Stimulated activated CD8-positive, alpha-beta memory T cell treated with anti-CD3 and anti-CD28 coated beads, Interleukin-15, amount 100 ng/mL, for 1 hour (primary cell): ENCODE results near the gene B4GALNT4.
A peak's percentile ranks its signal among the peaks of the same experiment; 100 is the strongest.
"Not testable (repeated sequence)": the region's sequence is repeated elsewhere in the genome, so short reads cannot be mapped to it uniquely, and the experiment has no call there.

Source experiments
- DNase-seq: peaks from one replicate; pipeline ENCODE4 v3.0.0-alpha.2; 2020; ENCODE audit warnings: low read depth

B4GALNT4 gene

GRCh38 chr11:335779-336658 lies 33.3 kb upstream of the B4GALNT4 start:
- DNase-seq = no peak

GRCh38 chr11:336659-337198 lies 32.6 kb upstream of the B4GALNT4 start:
- no peak for DNase-seq

- DNase-seq = no peak
These were observed 31.6 kb upstream of the B4GALNT4 start for GRCh38 chr11:337711-338110.

- DNase-seq = no peak
These were observed 29.3 kb upstream of the B4GALNT4 start for GRCh38 chr11:339963-340362.

- no peak for DNase-seq
These were observed 28.5 kb upstream of the B4GALNT4 start for GRCh38 chr11:340539-341512.

- no peak for DNase-seq
These were observed 27.0 kb upstream of the B4GALNT4 start for GRCh38 chr11:342328-342727.

- no peak for DNase-seq
These were observed 24.3 kb upstream of the B4GALNT4 start for GRCh38 chr11:344836-345578.

- DNase-seq = no peak
These were observed 22.8 kb upstream of the B4GALNT4 start for GRCh38 chr11:346529-346928.

GRCh38 chr11:349270-349954 lies 19.9 kb upstream of the B4GALNT4 start:
- not testable (repeated sequence) for DNase-seq

GRCh38 chr11:350033-350722 lies 19.1 kb upstream of the B4GALNT4 start:
- not testable (repeated sequence) for DNase-seq

GRCh38 chr11:350723-351255 lies 18.5 kb upstream of the B4GALNT4 start:
- no peak for DNase-seq

- no peak for DNase-seq
These were observed 17.9 kb upstream of the B4GALNT4 start for GRCh38 chr11:351411-351810.

- no peak for DNase-seq
These were observed 16.8 kb upstream of the B4GALNT4 start for GRCh38 chr11:352456-353031.

- no peak for DNase-seq
These were observed 16.0 kb upstream of the B4GALNT4 start for GRCh38 chr11:353179-353873.

GRCh38 chr11:355581-356458 lies 13.5 kb upstream of the B4GALNT4 start:
- peak; percentile 68 for DNase-seq

GRCh38 chr11:356610-357009 lies 12.7 kb upstream of the B4GALNT4 start:
- no peak for DNase-seq

- DNase-seq = no peak
These were observed 11.7 kb upstream of the B4GALNT4 start for GRCh38 chr11:357582-357981.

- no peak for DNase-seq
These were observed 11.0 kb upstream of the B4GALNT4 start for GRCh38 chr11:358129-358800.
